ENCODE data around the gene AIFM3. TPM values are rescaled to one million over a fixed set of nuclear protein-coding genes. Genes with fewer than 3 reads are reported as not detected.
"Not testable (repeated sequence)": the region's sequence is repeated elsewhere in the genome, so short reads cannot be mapped to it uniquely, and the experiment has no call there.

The AIFM3 gene
- total RNA-seq, 1 donor from 2014 or later, result 0.93 TPM

DNA sequence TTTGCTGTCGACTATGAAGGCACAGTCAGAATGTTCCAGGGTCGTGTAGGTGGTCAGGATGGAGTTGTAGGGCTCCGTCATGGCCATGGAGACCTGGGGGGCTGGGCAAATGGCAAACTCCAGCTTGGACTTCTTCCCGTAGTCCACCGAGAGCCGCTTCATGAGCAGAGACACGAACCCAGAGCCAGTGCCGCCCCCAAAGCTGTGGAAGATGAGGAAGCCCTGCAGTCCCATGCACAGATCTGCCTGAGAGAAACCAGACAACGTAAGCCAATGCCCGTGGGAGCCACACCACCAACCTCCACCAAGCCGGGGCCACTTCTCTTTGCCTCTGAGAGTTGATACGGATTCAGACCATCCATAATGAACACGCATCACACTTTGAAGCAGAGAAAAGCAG, 42.2 kb downstream of the AIFM3 start:
- not testable (repeated sequence) for H3K36me3 Mint-ChIP-seq (ENCODE audit: low read depth); H3K9me3 Mint-ChIP-seq; H3K4me1 Mint-ChIP-seq (ENCODE audit: low read depth); H3K27ac Mint-ChIP-seq; H3K4me3 Mint-ChIP-seq; DNase-seq (ENCODE audit: low spot score); H3K27me3 Mint-ChIP-seq (ENCODE audit: insufficient read depth)
- intact Hi-C loops (cut with micrococcal nuclease), result loop anchor here (10.0 kb wide), 1 partner anchor 894 kb away; the partner anchor contains the start of genes RANBP1 and TRMT2A

DNA sequence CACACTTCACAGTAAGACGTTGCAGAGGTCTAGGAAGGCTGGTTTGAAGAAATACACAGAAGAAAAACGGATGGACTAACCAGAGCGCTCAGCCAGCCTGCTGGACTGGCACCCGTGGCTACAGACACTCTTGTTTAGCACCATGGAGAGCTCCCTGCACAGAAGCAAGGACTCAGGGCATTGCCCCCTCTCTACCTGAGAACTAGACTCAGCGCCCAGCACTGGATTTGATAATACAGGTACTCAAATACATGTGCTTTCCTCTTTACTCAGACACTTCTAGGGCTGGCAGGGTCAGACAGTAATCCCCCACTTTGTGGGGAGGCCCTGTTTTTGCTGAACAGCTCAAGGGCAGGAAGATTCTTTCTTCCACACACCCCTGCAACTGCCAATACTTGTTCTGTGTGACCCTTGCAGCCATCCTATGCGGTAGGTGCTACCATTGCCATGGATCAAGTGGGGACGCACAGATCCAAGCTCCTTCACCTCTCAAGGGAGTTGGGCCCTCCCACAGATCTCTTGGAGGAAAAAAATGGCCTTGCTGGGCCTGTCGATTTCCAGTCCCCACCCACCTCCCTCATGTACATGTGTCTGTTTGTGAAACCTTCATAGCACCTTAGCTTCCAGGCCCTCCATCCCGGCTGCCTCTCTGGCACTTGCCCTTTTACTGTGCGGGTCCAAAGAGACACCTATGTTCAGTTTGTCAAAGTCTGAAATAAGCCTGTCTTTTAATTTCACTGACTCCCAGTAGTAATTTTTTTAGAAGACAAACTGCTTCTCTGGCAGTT, 42.8 kb downstream of the AIFM3 start:
- H3K4me3 Mint-ChIP-seq, result no peak overlapping the region
- intact Hi-C loops (cut with micrococcal nuclease), result loop anchor here (10.0 kb wide), 1 partner anchor 895 kb away; the partner anchor contains the start of genes RANBP1 and TRMT2A
- no peak overlapping the region for H3K27ac Mint-ChIP-seq
- peaks cover 11% of the 10 kb centered on the region for H3K27me3 Mint-ChIP-seq (ENCODE audit: insufficient read depth)
- no peaks in the 10 kb centered on the region for H3K9me3 Mint-ChIP-seq
- H3K4me1 Mint-ChIP-seq (ENCODE audit: low read depth), result peaks cover 10% of the 10 kb centered on the region
- no peak for DNase-seq (ENCODE audit: low spot score)
- H3K36me3 Mint-ChIP-seq (ENCODE audit: low read depth), result no peaks in the 10 kb centered on the region

- H3K4me3 Mint-ChIP-seq, result no peak overlapping the region
- intact Hi-C loops (cut with micrococcal nuclease), result no loop called here
- no peak for DNase-seq (ENCODE audit: low spot score)
- H3K27ac Mint-ChIP-seq, result no peak overlapping the region
- peaks cover 15% of the 10 kb centered on the region for H3K4me1 Mint-ChIP-seq (ENCODE audit: low read depth)
- H3K9me3 Mint-ChIP-seq, result no peaks in the 10 kb centered on the region
- H3K27me3 Mint-ChIP-seq (ENCODE audit: insufficient read depth), result peaks cover 11% of the 10 kb centered on the region
- H3K36me3 Mint-ChIP-seq (ENCODE audit: low read depth), result no peaks in the 10 kb centered on the region
Measured at GRCh38 chr22:21010426-21011113, 43.5 kb downstream of the AIFM3 start.

DNA sequence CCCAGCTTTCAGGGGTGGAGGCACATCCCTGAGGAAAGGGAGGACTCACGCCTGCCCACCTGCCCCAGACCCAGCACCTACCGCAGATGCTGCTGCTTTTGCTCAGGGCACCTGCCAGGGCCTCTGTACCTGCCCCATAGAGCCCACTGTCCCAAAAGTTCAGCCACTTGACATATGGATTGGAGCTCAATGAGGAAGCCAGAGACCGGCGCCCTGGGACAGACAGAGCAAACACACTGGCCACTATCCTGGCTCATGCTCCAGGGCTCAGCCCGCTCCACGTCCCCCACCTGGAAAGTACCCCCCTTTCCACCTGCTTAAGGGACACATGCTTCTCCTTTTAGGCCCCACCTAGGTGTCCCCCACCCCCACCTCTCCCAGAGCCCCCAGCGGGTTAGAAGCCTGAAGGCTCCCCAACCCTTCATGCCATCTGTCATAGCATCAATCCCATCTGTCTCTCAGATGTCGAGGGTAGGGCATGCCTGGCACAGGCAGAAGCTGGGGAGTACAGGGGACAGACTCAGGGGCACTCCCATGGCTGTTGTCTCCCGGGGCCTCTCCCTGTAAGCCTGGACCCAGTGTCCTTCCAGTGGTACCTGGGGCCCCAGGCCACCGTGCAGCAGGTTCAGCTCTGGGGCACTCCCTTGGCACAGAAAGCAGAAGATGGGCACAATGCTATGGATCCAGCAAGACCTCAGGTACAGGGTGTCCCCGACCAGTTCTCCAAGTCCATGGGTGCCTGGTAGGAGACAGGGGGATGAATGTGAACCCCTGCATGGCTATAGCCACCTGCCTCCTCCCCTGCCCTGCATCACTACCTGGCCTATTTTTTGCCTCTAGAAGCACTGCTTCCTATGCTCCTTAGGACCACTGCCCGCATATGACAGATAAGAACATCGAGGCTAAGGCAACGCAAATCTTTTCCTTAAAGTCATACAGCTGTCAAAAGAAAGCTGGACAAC, 45.7 kb downstream of the AIFM3 start:
- Mint-ChIP-seq H3K27me3 (ENCODE audit: insufficient read depth) (peaks cover 5% of the 10 kb centered on the region), H3K36me3 (ENCODE audit: low read depth) (no peaks in the 10 kb centered on the region), H3K9me3 (no peaks in the 10 kb centered on the region), H3K4me1 (ENCODE audit: low read depth) (peaks cover 15% of the 10 kb centered on the region), H3K27ac (no peak overlapping the region), H3K4me3 (no peak overlapping the region)
- intact Hi-C loops (cut with micrococcal nuclease), result no loop called here
- no peak for DNase-seq (ENCODE audit: low spot score)

DNA sequence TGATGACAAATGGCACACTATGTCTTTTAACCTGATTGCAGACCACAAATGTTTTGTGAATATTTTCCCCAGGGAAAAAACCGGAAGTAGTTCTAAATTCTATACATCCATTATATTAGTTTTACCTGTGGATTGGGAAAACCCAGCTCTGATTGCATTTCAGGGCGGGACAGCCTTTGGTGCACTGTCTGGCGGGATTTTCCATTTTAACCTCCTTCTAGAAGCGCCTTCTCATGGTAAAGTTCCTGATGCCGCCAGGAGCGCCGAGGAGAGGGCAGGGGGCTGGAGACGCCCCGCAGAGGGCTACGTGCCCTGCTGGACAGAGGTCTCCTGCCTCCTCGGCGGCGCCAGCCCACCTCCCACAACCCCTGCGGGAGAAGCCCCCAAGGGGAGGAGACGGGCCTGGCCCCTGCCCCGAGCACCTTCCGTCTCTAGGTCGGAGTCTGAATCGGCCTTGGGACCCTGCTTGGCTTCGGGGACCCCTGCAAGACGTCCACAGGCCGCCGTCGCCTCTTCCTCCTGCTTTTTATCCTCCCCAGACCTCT, 46.7 kb downstream of the AIFM3 start:
- Mint-ChIP-seq H3K9me3 (no peaks in the 10 kb centered on the region), H3K36me3 (ENCODE audit: low read depth) (no peaks in the 10 kb centered on the region), H3K4me3 (peak overlapping the region; percentile 67), H3K27ac (peak overlapping the region; percentile 34), H3K4me1 (ENCODE audit: low read depth) (peaks cover 15% of the 10 kb centered on the region), H3K27me3 (ENCODE audit: insufficient read depth) (peaks cover 5% of the 10 kb centered on the region)
- no peak for DNase-seq (ENCODE audit: low spot score)
- intact Hi-C loops (cut with micrococcal nuclease), result loop anchor here (1.0 kb wide), 3 partner anchors 11 to 32 kb away; partner anchors contain the start of genes LRRC74B, LZTR1 and THAP7

DNA sequence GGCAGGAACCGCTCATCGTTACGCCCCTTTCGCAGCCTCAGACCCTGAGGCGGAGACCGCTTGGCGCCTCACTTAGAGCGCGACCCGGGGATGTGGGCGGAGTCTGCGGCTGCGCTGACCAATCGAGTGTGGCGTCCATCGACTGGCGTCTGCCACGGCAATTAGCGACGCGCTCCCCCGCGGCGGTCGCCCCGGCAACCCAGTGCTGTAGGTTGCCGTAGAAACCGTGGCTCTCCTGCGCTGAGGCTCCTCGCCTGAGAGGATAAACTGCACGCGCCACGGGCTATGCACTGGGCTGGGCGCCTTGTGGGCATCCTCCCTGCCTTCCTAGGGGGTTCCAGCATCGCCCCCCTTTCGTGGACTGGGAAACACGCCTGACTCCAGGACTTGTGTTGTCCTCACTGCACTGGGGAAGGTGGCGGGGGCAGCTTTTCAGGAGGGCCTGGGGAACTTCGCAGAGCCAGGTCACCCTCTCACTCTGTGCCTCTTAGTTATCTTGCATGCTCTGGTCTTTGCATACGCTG, 47.2 kb downstream of the AIFM3 start:
- Mint-ChIP-seq H3K4me1 (ENCODE audit: low read depth) (peaks cover 15% of the 10 kb centered on the region), H3K9me3 (no peaks in the 10 kb centered on the region), H3K36me3 (ENCODE audit: low read depth) (no peaks in the 10 kb centered on the region), H3K27me3 (ENCODE audit: insufficient read depth) (peaks cover 5% of the 10 kb centered on the region), H3K27ac (peak overlapping the region; percentile 63), H3K4me3 (peak overlapping the region; percentile 67)
- peak; percentile 75 for DNase-seq (ENCODE audit: low spot score)
- intact Hi-C loops (cut with micrococcal nuclease), result loop anchor here (1.0 kb wide), 3 partner anchors 12 to 32 kb away; partner anchors contain the start of genes LRRC74B, LZTR1 and THAP7

- H3K36me3 Mint-ChIP-seq (ENCODE audit: low read depth), result no peaks in the 10 kb centered on the region
- H3K27me3 Mint-ChIP-seq (ENCODE audit: insufficient read depth), result peaks cover 5% of the 10 kb centered on the region
- peak within 1 kb of the TSS; percentile 63 for H3K27ac Mint-ChIP-seq
- peaks cover 15% of the 10 kb centered on the region for H3K4me1 Mint-ChIP-seq (ENCODE audit: low read depth)
- H3K4me3 Mint-ChIP-seq, result peak within 1 kb of the TSS; percentile 67
- H3K9me3 Mint-ChIP-seq, result no peaks in the 10 kb centered on the region
- intact Hi-C loops (cut with micrococcal nuclease), result loop anchor here (1.0 kb wide), 3 partner anchors 13 to 33 kb away; partner anchors contain the start of genes LRRC74B, LZTR1 and THAP7
- DNase-seq (ENCODE audit: low spot score), result no peak
Measured at GRCh38 chr22:21014726-21015465, 47.8 kb downstream of the AIFM3 start, which contains the start of gene P2RX6. TSS of gene P2RX6 (plus strand) at chr22:21015165. CDS start at chr22:21015175, 10 bp downstream.

GRCh38 chr22:21015466-21016006, 48.5 kb downstream of the AIFM3 start:
- H3K36me3 Mint-ChIP-seq (ENCODE audit: low read depth), result no peaks in the 10 kb centered on the region
- no peak overlapping the region for H3K4me3 Mint-ChIP-seq
- DNase-seq (ENCODE audit: low spot score), result no peak
- peaks cover 5% of the 10 kb centered on the region for H3K27me3 Mint-ChIP-seq (ENCODE audit: insufficient read depth)
- no peaks in the 10 kb centered on the region for H3K9me3 Mint-ChIP-seq
- peaks cover 15% of the 10 kb centered on the region for H3K4me1 Mint-ChIP-seq (ENCODE audit: low read depth)
- no peak overlapping the region for H3K27ac Mint-ChIP-seq
- intact Hi-C loops (cut with micrococcal nuclease), result no loop called here

DNA sequence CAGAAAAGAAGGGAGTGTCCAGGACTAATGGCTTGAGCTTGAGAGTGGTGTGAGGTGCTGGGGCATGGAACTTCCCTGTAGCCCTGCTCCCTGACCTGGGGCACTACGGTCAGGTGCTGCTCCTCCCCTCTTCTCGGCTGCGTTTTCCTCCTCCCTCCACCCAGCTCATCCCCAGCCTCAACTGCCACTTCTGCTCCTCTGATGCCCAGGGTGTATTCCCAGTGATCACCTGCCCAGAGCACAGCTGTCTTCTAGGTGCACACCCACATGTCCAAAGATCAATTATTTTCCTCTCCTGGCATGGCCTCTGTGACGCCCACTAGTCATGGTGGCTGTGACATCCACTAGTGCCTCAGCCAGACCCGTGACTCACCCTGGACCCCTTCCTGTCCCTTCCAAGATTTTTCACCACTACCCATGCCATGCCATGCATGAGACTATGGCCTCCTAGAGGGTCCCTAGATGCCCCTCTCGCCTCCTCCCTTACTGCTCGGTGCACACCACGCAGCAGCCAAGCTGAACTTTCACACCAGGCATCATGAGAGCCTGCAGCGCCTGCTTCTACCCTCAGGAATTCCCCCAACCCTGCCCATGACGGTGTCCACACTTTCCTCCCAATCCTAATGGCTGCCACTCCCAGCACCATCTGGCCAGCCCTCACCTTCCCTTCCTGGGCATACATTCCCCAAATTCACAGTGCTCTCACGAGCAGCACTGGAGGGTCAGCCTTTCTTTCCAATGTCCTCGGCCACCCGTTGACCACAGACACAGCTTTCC, 49.8 kb downstream of the AIFM3 start:
- Mint-ChIP-seq H3K4me1 (ENCODE audit: low read depth) (peaks cover 15% of the 10 kb centered on the region), H3K9me3 (no peaks in the 10 kb centered on the region), H3K27me3 (ENCODE audit: insufficient read depth) (peaks cover 5% of the 10 kb centered on the region), H3K36me3 (ENCODE audit: low read depth) (no peaks in the 10 kb centered on the region), H3K4me3 (no peak overlapping the region), H3K27ac (peak overlapping the region; percentile 26)
- DNase-seq (ENCODE audit: low spot score), result no peak
- intact Hi-C loops (cut with micrococcal nuclease), result no loop called here

DNA sequence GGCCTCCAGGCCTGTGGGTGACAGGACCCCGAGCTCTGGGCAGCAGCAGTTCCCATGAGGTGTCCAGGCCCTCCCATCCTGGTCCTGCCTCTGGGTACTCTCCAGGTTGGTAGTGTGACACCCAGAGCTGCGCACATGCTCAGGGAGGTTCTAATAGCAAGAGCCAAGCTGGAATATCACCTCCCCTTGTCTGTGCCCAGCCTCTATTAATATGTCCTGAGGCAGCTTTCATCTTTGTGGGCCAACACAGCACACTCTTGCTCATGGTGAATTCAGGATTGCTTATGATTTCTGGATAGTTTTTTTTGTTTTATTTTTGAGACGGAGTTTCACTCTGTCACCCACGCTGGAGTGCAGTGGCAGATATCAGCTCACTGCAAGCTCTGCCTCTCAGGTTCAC, 51.3 kb downstream of the AIFM3 start:
- H3K9me3 Mint-ChIP-seq, result no peaks in the 10 kb centered on the region
- H3K36me3 Mint-ChIP-seq (ENCODE audit: low read depth), result no peaks in the 10 kb centered on the region
- peaks cover 4% of the 10 kb centered on the region for H3K27me3 Mint-ChIP-seq (ENCODE audit: insufficient read depth)
- no peak overlapping the region for H3K4me3 Mint-ChIP-seq
- intact Hi-C loops (cut with micrococcal nuclease), result no loop called here
- peaks cover 15% of the 10 kb centered on the region for H3K4me1 Mint-ChIP-seq (ENCODE audit: low read depth)
- H3K27ac Mint-ChIP-seq, result no peak overlapping the region
- DNase-seq (ENCODE audit: low spot score), result no peak
